H9 (cell line): ENCODE data around the gene MVD. TPM values are rescaled to one million over a fixed set of nuclear protein-coding genes. Genes with fewer than 3 reads are reported as not detected.

ENCODE experiments used
- DNase-seq: peaks from one replicate; pipeline ENCODE4 v3.0.0-alpha.2; 2017
- H2AFZ ChIP-seq: one replicate; pipeline ENCODE4 v1.6.1; 2013; ENCODE audit warnings: mild to moderate bottlenecking, low read length, control low read depth, moderate library complexity
- H2AK5ac ChIP-seq: 2 replicates; pipeline ENCODE4 v1.6.1; 2013; ENCODE audit warnings: low read length, control low read depth, mixed read lengths; ENCODE audit not compliant: insufficient read length
- H2BK120ac ChIP-seq: one replicate; pipeline ENCODE4 v1.6.1; 2013; ENCODE audit warnings: low read depth, mild to moderate bottlenecking, low read length, control low read depth, inconsistent platforms; ENCODE audit not compliant: poor library complexity, severe bottlenecking
- H2BK12ac ChIP-seq: 2 replicates; pipeline ENCODE4 v1.6.1; 2013; ENCODE audit warnings: low read length, control low read depth, mixed read lengths, low read depth; ENCODE audit not compliant: insufficient read length
- H2BK15ac ChIP-seq: 2 replicates; pipeline ENCODE4 v1.6.1; 2013; ENCODE audit warnings: low read depth, low read length, control low read depth
- H2BK20ac ChIP-seq: one replicate; pipeline ENCODE4 v1.6.1; 2013; ENCODE audit warnings: low read depth, mild to moderate bottlenecking, low read length, control low read depth, inconsistent platforms; ENCODE audit not compliant: poor library complexity, severe bottlenecking
- H2BK5ac ChIP-seq: 2 replicates; pipeline ENCODE4 v1.6.1; 2013; ENCODE audit warnings: low read length, control low read depth, mixed read lengths; ENCODE audit not compliant: insufficient read length
- H3K14ac ChIP-seq: 2 replicates; pipeline ENCODE4 v1.6.1; 2013; ENCODE audit warnings: low read length, control low read depth; ENCODE audit not compliant: insufficient read depth
- H3K18ac ChIP-seq: 2 replicates; pipeline ENCODE4 v1.6.1; 2013; ENCODE audit warnings: low read depth, mild to moderate bottlenecking, mixed read lengths, low read length, control low read depth; ENCODE audit not compliant: insufficient read length
- H3K23ac ChIP-seq: 2 replicates; pipeline ENCODE4 v1.6.1; 2013; ENCODE audit warnings: low read length, control low read depth, mixed read lengths, low read depth; ENCODE audit not compliant: insufficient read length
- H3K23me2 ChIP-seq: 2 replicates; pipeline ENCODE4 v1.6.1; 2013; ENCODE audit warnings: low read depth, mild to moderate bottlenecking, mixed read lengths, low read length, control low read depth; ENCODE audit not compliant: insufficient read length, poor library complexity, severe bottlenecking
- H3K27ac ChIP-seq: 2 replicates; pipeline ENCODE4 v1.5.1; 2013; ENCODE audit warnings: low read length, control low read depth, mixed read lengths, low read depth; ENCODE audit not compliant: insufficient read length
- H3K27me3 ChIP-seq: 2 replicates; pipeline ENCODE4 v1.6.1; 2013; ENCODE audit warnings: low read length, control low read depth, inconsistent platforms; ENCODE audit not compliant: insufficient read depth
- H3K4ac ChIP-seq: 2 replicates; pipeline ENCODE4 v1.6.1; 2013; ENCODE audit warnings: low read depth, mild to moderate bottlenecking, control low read depth, inconsistent platforms, low read length, moderate library complexity
- H3K4me1 ChIP-seq: 2 replicates; pipeline ENCODE4 v1.6.1; 2013; ENCODE audit warnings: low read length, control low read depth, inconsistent platforms; ENCODE audit not compliant: insufficient read depth
- H3K4me2 ChIP-seq: 2 replicates; pipeline ENCODE4 v1.6.1; 2013; ENCODE audit warnings: low read length, control low read depth, mixed read lengths; ENCODE audit not compliant: insufficient read length, insufficient read depth
- H3K56ac ChIP-seq: 2 replicates; pipeline ENCODE4 v1.6.1; 2013; ENCODE audit warnings: low read depth, mild to moderate bottlenecking, mixed read lengths, low read length, control low read depth; ENCODE audit not compliant: insufficient read length
- H3K79me1 ChIP-seq: 2 replicates; pipeline ENCODE4 v1.6.1; 2013; ENCODE audit warnings: low read depth, mild to moderate bottlenecking, moderate library complexity, low read length, control low read depth, inconsistent platforms; ENCODE audit not compliant: insufficient read depth, poor library complexity, severe bottlenecking
- H3K79me2 ChIP-seq: 2 replicates; pipeline ENCODE4 v1.6.1; 2013; ENCODE audit warnings: low read length, control low read depth, inconsistent platforms; ENCODE audit not compliant: insufficient read depth
- H3K9ac ChIP-seq: 2 replicates; pipeline ENCODE4 v1.6.1; 2013; ENCODE audit warnings: low read length, control low read depth, mixed read lengths; ENCODE audit not compliant: insufficient read length; ENCODE audit errors: extremely low read depth
- H3K9me3 ChIP-seq: one replicate; pipeline ENCODE4 v1.6.1; 2013; ENCODE audit warnings: low read depth, low read length, inconsistent platforms; ENCODE audit not compliant: control insufficient read depth
- H3T11ph ChIP-seq: one replicate; pipeline ENCODE4 v1.6.1; 2013; ENCODE audit warnings: mild to moderate bottlenecking, low read length, control low read depth, inconsistent platforms
- H4K20me1 ChIP-seq: one replicate; pipeline ENCODE4 v1.6.1; 2013; ENCODE audit not compliant: control insufficient read depth, insufficient read length, insufficient read depth
- H4K5ac ChIP-seq: 2 replicates; pipeline ENCODE4 v1.6.1; 2013; ENCODE audit warnings: low read depth, mild to moderate bottlenecking, mixed read lengths, low read length, control low read depth; ENCODE audit not compliant: insufficient read length
- H4K8ac ChIP-seq: replicated peaks from 2 replicates; pipeline ENCODE4 v1.6.1; 2013; ENCODE audit warnings: low read length, control low read depth, mixed read lengths, low read depth; ENCODE audit not compliant: insufficient read length
- H4K91ac ChIP-seq: 2 replicates; pipeline ENCODE4 v1.6.1; 2013; ENCODE audit warnings: low read depth, mild to moderate bottlenecking, moderate library complexity, mixed read lengths, low read length, control low read depth; ENCODE audit not compliant: insufficient read length
- H3K27ac Mint-ChIP-seq, 3 experiments: 2 replicates in 2 of 3; 3 replicates in 1 of 3; pipeline ENCODE4 v1.8.0; 2020 to 2021; ENCODE audit warnings: mixed read lengths in 3 of 3, mild to moderate bottlenecking in 1 of 3, moderate library complexity in 1 of 3
- H3K27me3 Mint-ChIP-seq: 2 replicates; pipeline ENCODE4 v1.8.0; 2021; ENCODE audit warnings: low read depth, mild to moderate bottlenecking, moderate library complexity, mixed read lengths
- H3K36me3 Mint-ChIP-seq, 3 experiments: 2 replicates in 2 of 3; 3 replicates in 1 of 3; pipeline ENCODE4 v1.8.0; 2020 to 2021; ENCODE audit warnings: low read depth in 3 of 3, mixed read lengths in 3 of 3; ENCODE audit not compliant: insufficient read depth in 1 of 3
- H3K4me1 Mint-ChIP-seq, 2 experiments: 2 replicates each; pipeline ENCODE4 v1.8.0; 2020; ENCODE audit warnings: mixed read lengths in 2 of 2
- H3K4me3 Mint-ChIP-seq, 2 experiments: 2 replicates in 1 of 2; 3 replicates in 1 of 2; pipeline ENCODE4 v1.8.0; 2020 to 2021; ENCODE audit warnings: mild to moderate bottlenecking in 2 of 2, mixed read lengths in 2 of 2, moderate library complexity in 1 of 2
- H3K9me3 Mint-ChIP-seq, 2 experiments: 2 replicates in 1 of 2; 3 replicates in 1 of 2; pipeline ENCODE4 v1.8.0; 2020; ENCODE audit warnings: mild to moderate bottlenecking in 2 of 2, mixed read lengths in 2 of 2, moderate library complexity in 1 of 2
- WGBS: extraction: QIAGEN DNeasy Blood & Tissue Kit; methylation state at CpG from one replicate; pipeline ENCODE4 v1.1.7; 2013; ENCODE audit warnings: missing lambda C conversion rate, low lambda C conversion rate, mixed read lengths; ENCODE audit not compliant: insufficient read length; ENCODE audit errors: extremely low coverage; 5-methylcytosine and 5-hydroxymethylcytosine counted together
- total RNA-seq: library from RNA; stranded (reverse); gene quantifications from 2 replicates; pipeline ENCODE4 v1.2.1, GENCODE V29; 2021
- TF ChIP-seq, protein P1 (sequence below): fragments of 200-600 bp; sonication (generic); conservative IDR thresholded peaks from 3 replicates; pipeline ENCODE4 v1.8.0; 2021; ENCODE audit warnings: antibody characterized with exemption, mild to moderate bottlenecking

MVD gene
- total RNA-seq, 1 experiment from 2014 or later: 53.2 TPM

DNA sequence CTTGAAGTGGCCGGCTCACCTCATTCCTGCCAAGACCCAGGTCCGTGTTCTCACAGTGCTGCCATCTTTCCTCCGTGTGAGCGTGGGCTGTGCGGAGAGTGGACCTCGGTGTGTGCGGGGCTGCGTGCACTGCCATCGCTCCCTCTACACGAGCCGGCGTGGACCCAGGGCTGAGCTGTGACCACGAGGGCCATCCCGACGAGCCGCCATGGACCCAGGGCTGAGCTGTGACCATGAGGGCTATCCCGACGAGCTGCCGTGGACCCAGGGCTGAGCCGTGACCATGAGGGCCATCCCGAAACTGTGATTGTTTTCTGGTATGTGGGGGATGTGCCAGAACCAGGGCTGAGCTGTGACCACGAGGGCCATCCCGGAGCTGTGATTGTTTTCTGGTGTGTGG is 8.9 kb upstream of the MVD start:
- Histone ChIP-seq H3K27me3 (no peaks in the 10 kb centered on the region), H3K27ac (no peak overlapping the region), H2AK5ac (no peak overlapping the region), H3K4me1 (no peaks in the 10 kb centered on the region), H4K8ac (no peak overlapping the region), H3K18ac (no peak overlapping the region), H3K79me1 (no peaks in the 10 kb centered on the region), H3K9ac (no peak overlapping the region), H3K4ac (no peak overlapping the region), H2BK5ac (no peak overlapping the region), H4K5ac (peak overlapping the region; percentile 43), H4K20me1 (no peaks in the 10 kb centered on the region), H3K4me2 (no peak overlapping the region), H2BK20ac (no peak overlapping the region), H2BK12ac (no peak overlapping the region), H3K79me2 (no peaks in the 10 kb centered on the region), H4K91ac (no peak overlapping the region), H2BK120ac (no peak overlapping the region), H3K23ac (no peak overlapping the region), H2BK15ac (no peak overlapping the region), H2AFZ (no peak overlapping the region), H3K23me2 (no peaks in the 10 kb centered on the region), H3K9me3 (no peaks in the 10 kb centered on the region), H3K56ac (no peak overlapping the region), H3K14ac (no peak overlapping the region; the same call in 1 of the 2 replicates), H3T11ph (no peak overlapping the region)
- DNase-seq: no peak
- H3K4me1 Mint-ChIP-seq: peaks cover 9 to 11% of the 10 kb centered on the region in 2 experiments
- H3K27ac Mint-ChIP-seq: peak overlapping the region in 1 of 3 experiments; percentile 74; a peak in 1 of 7 replicates
- TF ChIP-seq, protein P1, sequence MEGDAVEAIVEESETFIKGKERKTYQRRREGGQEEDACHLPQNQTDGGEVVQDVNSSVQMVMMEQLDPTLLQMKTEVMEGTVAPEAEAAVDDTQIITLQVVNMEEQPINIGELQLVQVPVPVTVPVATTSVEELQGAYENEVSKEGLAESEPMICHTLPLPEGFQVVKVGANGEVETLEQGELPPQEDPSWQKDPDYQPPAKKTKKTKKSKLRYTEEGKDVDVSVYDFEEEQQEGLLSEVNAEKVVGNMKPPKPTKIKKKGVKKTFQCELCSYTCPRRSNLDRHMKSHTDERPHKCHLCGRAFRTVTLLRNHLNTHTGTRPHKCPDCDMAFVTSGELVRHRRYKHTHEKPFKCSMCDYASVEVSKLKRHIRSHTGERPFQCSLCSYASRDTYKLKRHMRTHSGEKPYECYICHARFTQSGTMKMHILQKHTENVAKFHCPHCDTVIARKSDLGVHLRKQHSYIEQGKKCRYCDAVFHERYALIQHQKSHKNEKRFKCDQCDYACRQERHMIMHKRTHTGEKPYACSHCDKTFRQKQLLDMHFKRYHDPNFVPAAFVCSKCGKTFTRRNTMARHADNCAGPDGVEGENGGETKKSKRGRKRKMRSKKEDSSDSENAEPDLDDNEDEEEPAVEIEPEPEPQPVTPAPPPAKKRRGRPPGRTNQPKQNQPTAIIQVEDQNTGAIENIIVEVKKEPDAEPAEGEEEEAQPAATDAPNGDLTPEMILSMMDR: no peak
- H3K4me3 Mint-ChIP-seq: no peak overlapping the region
- WGBS: no CpG with 5 or more reads among the region's 23 CpGs
- no peaks in the 10 kb centered on the region; the same call in 1 of the 2 replicates for H3K27me3 Mint-ChIP-seq
- peaks cover 9 to 24% (median 10%) of the 10 kb centered on the region in 3 experiments for H3K36me3 Mint-ChIP-seq
- peaks cover 3% of the 10 kb centered on the region in 2 experiments; a peak in 2 of 5 replicates for H3K9me3 Mint-ChIP-seq
